HG03103 (cell line): ENCODE measurements around the gene ANKRD2.

Experiments
- ATAC-seq: cut with Tn5 transposase; IDR thresholded peaks from one replicate; pipeline ENCODE4 v1.9.1; 2021; ENCODE audit warnings: low read depth; ENCODE audit not compliant: unreplicated experiment

ANKRD2 gene

DNA sequence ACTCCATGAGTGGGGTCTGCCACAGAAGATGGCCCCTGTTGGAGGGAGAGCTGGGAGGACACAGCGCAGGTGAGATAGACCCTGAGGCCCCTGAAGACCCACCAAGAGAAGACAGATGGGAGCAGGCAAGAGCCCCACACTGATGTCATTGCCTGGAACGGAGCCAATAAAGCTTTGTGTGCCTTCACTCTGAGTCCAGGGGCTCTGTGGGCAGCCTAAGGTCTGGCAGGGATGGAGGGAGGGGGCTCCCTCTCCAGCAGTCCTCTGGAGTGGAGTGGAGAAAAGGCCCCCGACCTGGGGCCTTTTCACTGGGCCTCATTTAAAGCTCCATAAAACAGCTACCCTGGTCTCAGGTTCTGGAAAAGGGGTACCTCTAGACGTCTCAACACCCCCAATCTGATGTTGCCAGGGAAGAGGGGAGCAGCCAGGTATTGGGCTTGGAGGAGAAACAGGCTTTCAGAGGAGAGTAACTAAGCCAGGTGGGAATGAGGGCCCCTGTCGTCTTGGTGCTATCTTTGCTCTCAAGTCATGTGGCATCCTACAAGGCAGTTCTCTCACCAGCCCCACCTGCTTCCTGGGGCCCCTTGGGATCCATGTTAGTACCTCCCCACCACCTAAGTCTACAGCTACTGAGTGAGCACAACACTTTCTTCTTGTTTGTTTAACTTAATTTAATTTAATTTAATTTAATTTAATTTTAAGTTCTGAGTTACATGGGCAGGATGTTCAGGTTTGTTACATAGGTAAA is 18.3 kb downstream of the ANKRD2 start:
- no peak for ATAC-seq

- no peak for ATAC-seq
These were observed 20.8 kb downstream of the ANKRD2 start for GRCh38 chr10:97593421-97593820.

- no peak for ATAC-seq
These were observed 23.8 kb downstream of the ANKRD2 start for GRCh38 chr10:97596101-97597082.

DNA sequence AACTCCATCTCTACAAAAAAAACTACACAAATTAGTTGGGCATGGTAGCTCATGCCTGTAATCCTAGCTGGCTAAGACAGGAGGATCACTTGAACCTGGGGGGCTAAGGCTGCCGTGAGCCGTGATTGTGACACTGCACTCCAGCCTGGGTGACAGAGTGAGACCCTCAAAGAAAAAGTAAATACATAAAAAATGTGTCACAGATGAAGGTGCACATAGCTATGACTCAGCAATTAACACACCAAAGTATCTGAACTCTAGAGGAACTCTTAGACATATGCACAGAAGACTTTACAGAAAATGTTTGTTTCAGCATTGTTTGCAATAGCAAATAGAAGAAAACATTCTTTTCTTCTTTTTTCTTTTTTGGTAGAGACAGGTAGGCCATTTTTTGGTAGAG is 25.2 kb downstream of the ANKRD2 start:
- no peak for ATAC-seq

DNA sequence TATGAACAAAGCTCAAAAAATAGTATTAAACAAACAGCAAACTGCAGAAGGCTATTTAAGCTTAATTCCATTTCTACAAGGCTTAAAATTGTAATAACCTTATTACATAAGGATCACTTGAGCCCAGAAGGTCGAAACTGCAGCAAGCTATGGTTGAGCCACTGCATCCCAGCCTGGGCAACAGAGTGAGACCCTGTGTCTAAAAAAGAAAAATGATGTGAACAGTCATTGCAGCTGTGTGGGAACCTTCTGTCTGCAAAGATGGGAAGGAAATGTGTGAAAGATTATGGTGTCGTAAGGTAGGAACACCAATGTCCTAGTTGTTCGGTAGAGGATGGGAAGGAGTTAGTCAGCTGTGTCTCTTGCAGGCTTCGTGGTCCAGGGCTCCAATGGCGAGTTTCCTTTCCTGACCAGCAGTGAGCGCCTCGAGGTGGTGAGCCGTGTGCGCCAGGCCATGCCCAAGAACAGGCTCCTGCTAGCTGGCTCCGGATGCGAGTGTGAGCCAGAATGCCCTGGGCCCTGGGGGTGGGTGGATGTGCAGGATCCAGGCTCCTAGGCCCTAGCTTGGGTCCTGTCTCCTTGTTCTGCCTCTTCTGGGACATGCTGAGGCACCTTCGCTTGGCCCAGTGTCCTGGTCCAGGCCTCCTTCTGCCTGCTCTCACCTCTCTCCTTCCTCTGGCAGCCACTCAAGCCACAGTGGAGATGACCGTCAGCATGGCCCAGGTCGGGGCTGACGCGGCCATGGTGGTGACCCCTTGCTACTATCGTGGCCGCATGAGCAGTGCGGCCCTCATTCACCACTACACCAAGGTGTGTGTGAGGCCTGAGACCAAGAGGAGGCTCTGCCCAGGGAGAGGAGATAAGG is 26.1 kb downstream of the ANKRD2 start:
- no peak for ATAC-seq

DNA sequence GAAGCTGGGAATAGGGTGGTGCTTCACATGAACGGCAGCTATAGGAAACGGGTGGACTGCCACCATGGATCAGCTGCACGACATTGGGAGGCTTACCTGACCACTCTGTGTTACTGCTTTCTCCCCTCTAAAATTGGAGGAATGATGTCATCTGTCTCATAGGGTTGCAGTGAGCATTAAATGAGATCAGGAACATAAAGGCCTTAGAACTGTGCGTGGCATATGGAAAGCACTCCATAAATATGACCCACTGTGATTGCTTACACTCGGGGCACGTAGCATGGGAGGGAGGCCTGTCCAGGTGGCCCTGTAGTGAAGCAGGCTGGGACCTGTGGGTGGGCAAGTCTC is 26.7 kb downstream of the ANKRD2 start:
- ATAC-seq = no peak

DNA sequence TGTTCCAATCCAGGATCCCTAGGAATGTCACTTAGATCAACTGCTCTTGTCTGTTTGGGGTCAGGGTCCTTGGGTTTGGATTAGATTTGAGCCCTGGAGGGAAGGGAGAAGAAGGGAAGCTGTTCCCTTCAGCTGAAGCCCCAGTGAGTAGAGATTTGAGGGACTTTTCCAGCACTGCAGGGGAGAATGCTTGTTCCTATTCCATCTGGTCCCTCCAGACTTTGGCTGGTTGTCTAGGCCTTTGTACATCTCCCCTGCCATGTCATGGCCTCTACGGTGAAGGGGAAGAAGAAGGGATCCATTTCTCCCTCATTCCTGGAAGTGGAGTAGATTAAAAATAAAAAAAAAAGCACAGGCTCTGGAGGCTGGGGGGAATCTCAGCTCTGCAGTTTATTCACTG is 28.0 kb downstream of the ANKRD2 start:
- ATAC-seq = no peak

GRCh38 chr10:97601268-97602215 is 29.0 kb downstream of the ANKRD2 start:
- no peak for ATAC-seq

DNA sequence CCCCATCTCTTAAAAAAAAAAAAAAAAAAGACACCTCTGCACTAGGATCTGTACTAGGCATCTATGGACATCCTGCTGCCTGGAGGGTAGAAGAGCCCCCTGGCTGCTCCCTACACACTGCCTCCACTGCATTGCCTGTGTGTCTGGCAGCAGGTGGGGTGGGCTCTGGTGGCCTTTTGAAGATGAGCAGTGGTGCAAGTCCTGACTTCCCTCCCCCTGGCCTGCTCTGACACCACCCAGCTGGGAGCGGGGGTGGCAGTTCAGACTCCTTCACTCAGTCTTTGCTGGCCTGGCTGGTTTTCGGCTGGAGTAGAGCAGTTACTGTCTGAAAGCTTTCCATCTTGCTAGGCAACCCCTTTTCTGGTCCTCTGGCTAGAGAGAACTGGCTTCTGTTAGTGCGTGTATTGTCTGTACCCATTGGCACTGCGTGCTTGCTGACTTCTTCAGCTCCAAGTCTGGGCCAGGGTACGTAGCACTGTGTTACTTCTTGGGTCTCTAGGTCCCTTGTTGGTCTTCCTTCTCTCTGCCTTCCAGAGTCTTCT is 34.6 kb downstream of the ANKRD2 start:
- no peak for ATAC-seq

- ATAC-seq = no peak
These were observed 36.5 kb downstream of the ANKRD2 start for GRCh38 chr10:97608991-97609561.

GRCh38 chr10:97611473-97611872 is 38.9 kb downstream of the ANKRD2 start:
- ATAC-seq = no peak

DNA sequence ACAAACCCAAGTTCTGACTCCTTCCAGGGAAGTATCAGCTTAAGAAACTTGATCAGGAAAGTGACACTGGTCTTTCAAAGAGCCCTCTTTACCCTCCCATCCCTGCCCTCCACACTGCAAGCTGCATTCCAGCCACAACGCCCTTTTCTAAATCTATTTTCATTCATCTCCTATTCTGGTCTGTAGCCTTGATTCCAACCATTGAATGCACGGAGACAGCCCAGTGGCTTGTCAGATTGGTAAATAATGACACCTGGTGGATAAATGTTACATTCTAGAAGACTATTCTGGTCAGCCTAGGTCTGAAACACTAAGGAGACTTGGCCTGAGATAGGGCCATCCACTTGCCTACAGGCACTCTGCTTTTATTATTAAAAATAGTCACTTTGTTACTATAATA is 39.8 kb downstream of the ANKRD2 start:
- ATAC-seq = no peak

DNA sequence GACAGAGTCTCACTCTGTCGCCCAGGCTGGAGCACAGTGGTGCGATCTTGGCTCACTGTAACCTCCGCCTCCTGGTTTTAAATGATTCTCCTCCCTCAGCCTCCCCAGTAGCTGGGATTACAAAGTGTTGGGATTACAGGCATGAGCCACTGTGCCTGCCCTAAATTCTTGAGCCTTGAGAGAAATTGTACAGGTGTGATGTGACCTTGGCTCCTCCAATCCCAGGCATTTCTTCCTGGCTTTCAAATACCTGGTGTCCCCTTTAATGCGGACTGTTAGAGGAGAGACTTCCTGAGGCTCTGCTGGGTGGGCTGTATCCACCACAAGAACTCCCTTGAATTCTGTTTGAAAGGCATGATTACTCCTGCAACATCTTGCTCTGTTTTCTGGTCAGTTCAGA is 45.7 kb downstream of the ANKRD2 start:
- ATAC-seq = no peak

DNA sequence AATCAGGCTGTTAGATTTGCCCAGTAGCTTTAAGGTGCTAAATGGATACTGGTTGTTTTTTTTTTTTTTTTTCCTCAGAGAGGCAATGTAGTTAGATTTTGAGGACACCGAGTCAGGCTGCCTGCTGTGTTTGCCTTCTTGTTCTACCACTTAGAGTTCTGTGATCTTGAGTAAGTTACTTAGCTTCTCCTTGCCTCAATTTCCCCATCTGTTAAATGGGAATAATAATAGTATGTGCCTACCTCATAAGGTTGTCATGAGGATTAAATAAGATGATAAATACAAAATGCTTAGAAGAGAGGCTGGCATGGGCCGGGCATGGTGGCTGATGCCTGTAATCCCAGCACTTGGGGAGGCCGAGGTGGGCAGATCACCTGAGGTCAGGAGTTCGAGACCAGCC is 46.2 kb downstream of the ANKRD2 start:
- no peak for ATAC-seq

GRCh38 chr10:97623277-97623676 is 50.7 kb downstream of the ANKRD2 start:
- ATAC-seq = no peak

DNA sequence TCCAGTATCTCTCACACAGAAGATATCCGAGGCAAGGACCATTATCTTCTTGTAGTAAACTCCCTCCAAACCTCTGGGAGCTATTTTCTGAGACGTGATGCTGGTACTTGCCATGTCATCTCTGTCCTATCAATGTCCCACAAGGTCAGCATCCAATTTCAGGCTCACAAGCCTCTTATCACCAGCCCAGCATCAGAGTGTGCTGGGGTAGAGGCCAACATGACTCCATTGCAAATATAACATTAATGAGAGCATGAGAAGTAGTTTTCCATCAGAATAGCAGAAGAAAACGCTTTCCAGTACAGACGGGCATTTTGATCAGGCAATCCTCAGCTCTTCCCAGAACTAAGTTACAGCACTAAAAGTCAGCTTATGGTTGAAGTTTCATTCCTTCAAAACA is 55.2 kb downstream of the ANKRD2 start:
- no peak for ATAC-seq

DNA sequence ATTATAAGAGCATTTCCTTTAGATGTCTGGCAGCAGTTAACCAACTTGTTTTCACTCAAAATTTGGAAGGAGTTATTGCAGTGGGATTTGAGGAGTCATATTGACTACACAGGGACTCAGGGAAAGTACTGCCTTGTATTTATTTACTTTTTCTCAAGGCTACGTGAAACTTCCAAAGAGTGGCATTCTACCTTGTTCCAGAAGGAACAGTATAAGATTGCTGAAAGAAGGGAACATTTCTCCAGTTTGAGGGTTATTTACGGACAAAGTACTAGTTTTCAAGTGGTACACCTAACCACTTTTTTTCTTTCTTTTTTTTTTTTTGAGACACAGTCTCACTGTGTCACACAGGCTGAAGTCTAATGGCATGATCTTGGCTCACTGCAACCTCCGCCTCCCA is 55.6 kb downstream of the ANKRD2 start:
- ATAC-seq = no peak

DNA sequence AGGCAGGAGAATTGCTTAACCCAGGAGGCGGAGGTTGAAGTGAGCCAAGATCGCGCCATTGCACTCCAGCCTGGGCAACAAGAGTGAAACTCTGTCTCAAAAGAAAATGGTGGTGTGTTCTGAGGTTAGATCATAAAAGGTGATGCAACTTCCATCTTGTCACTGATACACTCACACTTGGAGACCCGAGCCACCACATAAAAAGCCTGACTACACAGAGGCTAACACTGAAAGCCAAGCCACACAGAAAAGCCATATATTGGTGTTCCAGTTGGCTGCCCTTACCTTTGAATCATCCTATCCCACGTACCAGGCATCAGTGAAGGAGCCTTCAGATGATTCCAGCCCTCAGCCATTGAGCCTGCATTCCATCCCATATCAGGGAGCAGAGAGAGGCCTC is 56.7 kb downstream of the ANKRD2 start:
- ATAC-seq = no peak

- ATAC-seq = no peak
These were observed 58.5 kb downstream of the ANKRD2 start for GRCh38 chr10:97631098-97631497.
